ENCODE data around the gene COG5. TPM values are rescaled to one million over a fixed set of nuclear protein-coding genes. Genes with fewer than 3 reads are reported as not detected.
"Not testable (repeated sequence)": the region's sequence is repeated elsewhere in the genome, so short reads cannot be mapped to it uniquely, and the experiment has no call there.

Gene COG5
- total RNA-seq, 4 donors from 2014 or later = 34.8 to 74.1 (median 41.2) TPM

- no peak for DNase-seq (ENCODE audit: low spot score)
- no peak for TF ChIP-seq CTCF (IDR thresholded peaks at IDR 0.05)
- no peak for ATAC-seq (ENCODE audit: low FRiP score)
These were observed 305.0 kb downstream of the COG5 start for GRCh38 chr7:107258737-107259136.

GRCh38 chr7:107255602-107256001 is 308.1 kb downstream of the COG5 start:
- DNase-seq (ENCODE audit: low spot score) (no peak), ATAC-seq (ENCODE audit: low FRiP score) (no peak)
- no peak for TF ChIP-seq CTCF (IDR thresholded peaks at IDR 0.05)

GRCh38 chr7:107254398-107254985 is 309.2 kb downstream of the COG5 start:
- DNase-seq (ENCODE audit: low spot score) = no peak
- no peak for TF ChIP-seq CTCF (IDR thresholded peaks at IDR 0.05)
- ATAC-seq (ENCODE audit: low FRiP score) = no peak

GRCh38 chr7:107253599-107253998 is 310.1 kb downstream of the COG5 start:
- no peak for ATAC-seq (ENCODE audit: low FRiP score)
- TF ChIP-seq CTCF (IDR thresholded peaks at IDR 0.05) = no peak

GRCh38 chr7:107251963-107252362 is 311.8 kb downstream of the COG5 start:
- no peak for DNase-seq (ENCODE audit: low spot score)
- TF ChIP-seq CTCF (IDR thresholded peaks at IDR 0.05) = no peak
- no peak for ATAC-seq (ENCODE audit: low FRiP score)

More at GRCh38 chr7:107253599-107253998, 310.1 kb downstream of the COG5 start:
- no peak for DNase-seq (ENCODE audit: low spot score)

GRCh38 chr7:107248551-107249316 is 315.0 kb downstream of the COG5 start:
- DNase-seq (ENCODE audit: low spot score) (no peak), ATAC-seq (ENCODE audit: low FRiP score) (no peak)
- TF ChIP-seq CTCF (IDR thresholded peaks at IDR 0.05) = no peak

- ATAC-seq (ENCODE audit: low FRiP score); DNase-seq (ENCODE audit: low spot score): not testable (repeated sequence)
These were observed 316.9 kb downstream of the COG5 start for GRCh38 chr7:107246836-107247235.
